Activated CD4-positive, alpha-beta T cell treated with anti-CD3 and anti-CD28 coated beads for 24 hours (primary cell): ENCODE data around the gene GABRB3.

ENCODE experiments used
- DNase-seq, 2 donors: peaks; one replicate each; pipeline ENCODE4 v3.0.0-alpha.2; 2020; ENCODE audit warnings: low read depth in 2 of 2

Gene GABRB3

GRCh38 chr15:26676115-26676514 lies 96.8 kb downstream of the GABRB3 start:
- no peak for DNase-seq

DNA sequence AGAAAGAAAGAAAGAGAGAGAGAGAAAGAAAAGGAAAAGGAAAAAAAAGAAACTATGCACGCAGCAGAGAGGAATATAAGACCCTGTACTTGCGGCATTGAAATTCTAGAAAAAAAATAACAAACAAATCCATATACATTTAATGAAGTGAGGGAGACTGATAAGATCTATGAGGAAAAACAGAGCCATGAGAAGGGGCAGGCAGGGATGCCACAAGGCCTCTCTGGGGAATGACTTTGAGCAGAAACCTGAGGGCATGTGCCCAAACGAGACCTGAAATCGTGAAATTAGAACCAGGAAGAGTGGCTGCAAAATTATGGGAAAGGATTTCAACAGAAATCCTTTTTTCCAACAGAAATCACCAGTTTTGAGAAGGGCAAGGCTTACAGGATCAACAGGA lies 98.4 kb downstream of the GABRB3 start:
- DNase-seq: no peak

GRCh38 chr15:26673445-26673844 lies 99.4 kb downstream of the GABRB3 start:
- no peak for DNase-seq

- DNase-seq: no peak
Measured at GRCh38 chr15:26670116-26670515, 102.8 kb downstream of the GABRB3 start.

GRCh38 chr15:26667222-26667988 lies 105.5 kb downstream of the GABRB3 start:
- DNase-seq: no peak

GRCh38 chr15:26665957-26666791 lies 106.7 kb downstream of the GABRB3 start:
- no peak for DNase-seq

DNA sequence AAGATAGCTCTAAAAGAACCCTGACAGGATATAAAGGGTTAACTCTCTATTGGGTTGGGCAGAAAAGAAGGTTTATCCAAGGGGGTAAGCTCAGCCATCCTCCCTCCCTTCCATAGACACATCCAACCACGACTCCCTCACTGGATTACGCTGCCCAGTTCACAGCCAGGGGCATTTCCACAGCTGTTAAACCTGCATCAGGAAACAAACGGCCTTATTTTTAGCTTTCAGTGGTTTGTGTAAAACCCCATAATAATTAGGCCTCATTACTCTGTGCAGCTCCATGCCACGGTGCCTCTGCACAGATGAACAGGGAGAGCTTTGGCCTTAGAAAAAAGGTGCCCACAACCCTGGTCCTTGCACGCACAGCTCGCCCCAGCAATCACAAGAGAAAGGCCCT lies 110.6 kb downstream of the GABRB3 start:
- no peak for DNase-seq

DNA sequence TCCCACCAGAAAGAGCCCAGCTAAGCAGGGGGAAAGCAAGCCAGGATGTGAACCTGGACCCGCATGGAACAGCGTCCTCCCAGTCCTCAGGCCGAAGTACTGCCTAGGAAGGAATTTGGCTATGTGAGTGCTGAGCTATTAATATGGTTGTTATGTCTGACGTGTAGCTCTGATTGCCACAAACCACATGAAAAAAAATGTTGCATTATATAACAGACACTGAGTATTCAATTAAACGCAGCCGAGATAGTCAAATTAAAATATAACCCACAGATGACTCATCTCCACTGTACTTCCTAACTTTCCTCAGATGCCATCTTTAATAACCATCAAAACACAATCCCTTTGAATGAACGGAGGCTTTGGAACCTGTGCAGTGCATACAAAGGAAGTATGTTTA lies 111.1 kb downstream of the GABRB3 start:
- no peak for DNase-seq

DNA sequence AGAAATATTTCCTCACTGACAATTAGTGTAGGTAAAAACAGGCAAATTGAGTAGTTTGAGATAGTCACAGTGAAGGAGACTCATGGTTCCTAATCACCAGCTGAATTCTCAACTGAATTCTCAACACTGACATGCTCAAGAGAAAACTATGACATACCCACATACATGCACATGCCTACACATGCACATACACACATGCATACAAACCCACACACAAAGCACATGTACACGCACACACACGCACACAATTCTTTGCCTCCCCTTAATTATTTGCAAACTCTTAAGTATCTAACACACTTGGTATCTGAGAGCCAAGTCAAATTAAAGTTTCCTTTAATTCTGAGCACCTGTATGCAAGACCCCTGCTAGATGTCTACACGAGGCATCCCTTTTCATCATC lies 111.8 kb downstream of the GABRB3 start:
- no peak for DNase-seq

GRCh38 chr15:26660241-26660640 lies 112.6 kb downstream of the GABRB3 start:
- DNase-seq: no peak

- DNase-seq: no peak
Measured at GRCh38 chr15:26658290-26658689, 114.6 kb downstream of the GABRB3 start.

- no peak for DNase-seq
Measured at GRCh38 chr15:26656080-26656479, 116.8 kb downstream of the GABRB3 start.

DNA sequence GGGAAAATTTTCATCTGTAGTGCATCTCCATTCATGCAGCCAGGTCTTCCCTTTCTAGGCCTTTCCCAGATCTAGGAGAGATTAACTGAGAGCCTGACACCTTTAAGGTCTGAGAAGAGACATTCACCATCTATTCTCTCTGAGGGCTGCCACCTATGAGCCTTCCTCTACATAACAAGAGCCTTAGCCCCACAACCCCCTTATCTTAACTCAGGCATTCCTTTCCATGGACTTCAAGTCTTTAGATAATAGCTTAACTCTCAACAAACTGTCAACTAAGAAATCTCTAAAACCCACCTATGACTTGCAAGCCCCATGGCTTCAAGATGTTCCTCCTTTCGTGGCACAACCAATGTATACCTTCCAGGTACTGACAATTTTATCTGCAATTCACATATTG lies 121.0 kb downstream of the GABRB3 start:
- no peak for DNase-seq

- DNase-seq: no peak
Measured at GRCh38 chr15:26648676-26649075, 124.2 kb downstream of the GABRB3 start.

DNA sequence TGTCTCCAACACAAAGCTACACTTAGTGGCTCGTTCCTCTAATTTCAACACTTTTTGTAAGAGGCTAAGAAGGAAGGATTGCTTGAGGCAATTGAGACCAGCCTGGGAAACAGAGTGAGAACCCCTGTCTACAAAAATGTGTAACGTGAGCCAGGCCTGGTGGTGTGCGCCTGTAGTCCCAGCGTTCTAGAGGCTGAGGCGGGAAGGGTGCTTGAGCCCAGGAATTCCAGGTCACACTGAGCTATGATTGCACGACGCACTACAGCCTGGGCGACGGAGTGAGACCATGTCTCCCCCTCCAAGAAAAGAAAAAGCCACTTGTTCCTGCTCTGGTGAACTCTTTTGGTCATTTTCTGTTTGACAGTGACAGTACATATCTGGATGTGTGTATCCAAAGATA lies 127.9 kb downstream of the GABRB3 start:
- DNase-seq: no peak

GRCh38 chr15:26641144-26641543 lies 131.7 kb downstream of the GABRB3 start:
- no peak for DNase-seq

GRCh38 chr15:26640601-26641000 lies 132.3 kb downstream of the GABRB3 start:
- DNase-seq: no peak

DNA sequence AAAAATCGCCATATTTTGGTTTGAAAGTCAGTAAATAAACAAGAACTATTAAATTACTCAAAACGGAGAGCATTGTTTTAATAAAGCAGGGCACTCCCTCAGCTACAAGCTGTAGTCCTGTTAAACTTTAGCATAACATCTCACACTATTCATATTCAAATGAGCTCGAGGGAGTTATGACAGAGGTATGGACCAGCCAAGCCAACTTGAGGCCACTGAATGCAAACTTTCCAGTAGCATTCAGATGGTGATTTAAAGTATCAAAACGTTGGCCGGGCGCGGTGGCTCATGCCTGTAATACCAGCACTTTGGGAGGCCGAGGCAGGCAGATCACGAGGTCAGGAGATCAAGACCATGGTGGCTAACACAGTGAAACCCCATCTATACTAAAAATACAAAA lies 132.9 kb downstream of the GABRB3 start:
- no peak for DNase-seq

DNA sequence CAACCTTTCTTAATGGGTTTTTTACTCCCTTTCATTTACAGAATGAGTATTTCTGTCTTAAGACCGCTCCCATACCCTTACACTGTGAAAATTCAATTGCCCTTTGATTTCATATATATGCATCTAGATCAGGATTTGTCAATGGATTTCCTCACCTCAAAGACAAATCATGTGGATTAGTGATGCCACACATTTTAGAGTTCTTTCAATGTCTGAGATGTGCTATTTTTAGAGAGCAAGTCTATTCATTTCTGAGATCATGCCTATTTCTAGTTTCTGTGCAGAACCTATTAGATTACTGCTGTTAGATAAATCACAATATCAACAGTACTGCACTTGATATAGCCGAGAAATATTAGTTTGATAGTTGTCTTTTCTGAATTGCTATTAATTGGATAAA lies 137.3 kb downstream of the GABRB3 start:
- DNase-seq: no peak

DNA sequence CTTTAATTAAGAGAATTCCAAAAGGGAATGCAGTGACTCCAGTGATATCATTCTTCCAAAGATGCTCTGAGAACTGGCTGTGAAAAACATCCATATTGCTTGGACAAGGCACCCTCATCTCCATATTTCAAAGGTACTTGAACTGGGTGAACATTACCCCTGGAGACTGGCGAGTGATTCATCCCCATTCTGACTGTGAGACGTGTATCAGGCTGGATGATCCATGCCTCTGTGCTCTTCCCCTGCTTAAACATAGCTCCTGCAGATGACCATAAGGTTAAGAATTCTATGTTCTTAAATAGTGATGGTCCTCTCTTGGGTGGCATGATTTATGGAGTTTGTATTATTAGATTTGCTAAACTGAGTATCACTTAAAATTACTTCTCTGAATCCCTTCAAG lies 137.8 kb downstream of the GABRB3 start:
- no peak for DNase-seq

GRCh38 chr15:26634319-26634718 lies 138.5 kb downstream of the GABRB3 start:
- DNase-seq: no peak

- DNase-seq: no peak
Measured at GRCh38 chr15:26632500-26632899, 140.4 kb downstream of the GABRB3 start.

GRCh38 chr15:26631894-26632293 lies 141.0 kb downstream of the GABRB3 start:
- no peak for DNase-seq
